Chondrocyte (in vitro differentiated cells): Measurements from ENCODE around the gene TPSG1. TPM values are rescaled to one million over a fixed set of nuclear protein-coding genes. Genes with fewer than 3 reads are reported as not detected.
"Not testable (repeated sequence)": the region's sequence is repeated elsewhere in the genome, so short reads cannot be mapped to it uniquely, and the experiment has no call there.

Source experiments
- DNase-seq: peaks from one replicate; pipeline ENCODE4 v3.0.0; 2021; ENCODE audit warnings: mixed read lengths, low spot score
- H3K27ac Mint-ChIP-seq: one replicate; pipeline ENCODE4 v1.8.0; 2021; ENCODE audit warnings: mild to moderate bottlenecking, moderate library complexity, mixed read lengths; ENCODE audit not compliant: unreplicated experiment
- H3K27me3 Mint-ChIP-seq: 2 replicates; pipeline ENCODE4 v1.8.0; 2021; ENCODE audit warnings: low read depth, mixed read lengths
- H3K36me3 Mint-ChIP-seq: 2 replicates; pipeline ENCODE4 v1.8.0; 2021; ENCODE audit warnings: low read depth, mixed read lengths
- H3K4me1 Mint-ChIP-seq: 2 replicates; pipeline ENCODE4 v1.8.0; 2021; ENCODE audit warnings: low read depth, mild to moderate bottlenecking, mixed read lengths
- H3K4me3 Mint-ChIP-seq: one replicate; pipeline ENCODE4 v1.8.0; 2021; ENCODE audit warnings: mild to moderate bottlenecking, moderate library complexity, mixed read lengths; ENCODE audit not compliant: unreplicated experiment
- H3K9me3 Mint-ChIP-seq: 2 replicates; pipeline ENCODE4 v1.8.0; 2021; ENCODE audit warnings: low read depth, mixed read lengths
- CTCF ChIP-seq: fragments of 200-600 bp; sonication (generic); IDR thresholded peaks from 2 replicates; pipeline ENCODE4 v1.5.0; 2021; ENCODE audit warnings: antibody characterized with exemption, mild to moderate bottlenecking, moderate library complexity
- total RNA-seq: library from RNA; stranded (reverse); gene quantifications from 3 replicates; pipeline ENCODE4 v1.2.1, GENCODE V29; 2021

TPSG1 gene
- total RNA-seq, 1 donor from 2014 or later = not detected

GRCh38 chr16:1193825-1194581 is 31.1 kb downstream of the TPSG1 start:
- Mint-ChIP-seq H3K36me3 (no peaks in the 10 kb centered on the region), H3K4me3 (no peak overlapping the region), H3K27ac (no peak overlapping the region), H3K27me3 (no peaks in the 10 kb centered on the region), H3K4me1 (peaks cover 6% of the 10 kb centered on the region), H3K9me3 (no peaks in the 10 kb centered on the region)
- TF ChIP-seq CTCF = no peak
- no peak for DNase-seq

DNA sequence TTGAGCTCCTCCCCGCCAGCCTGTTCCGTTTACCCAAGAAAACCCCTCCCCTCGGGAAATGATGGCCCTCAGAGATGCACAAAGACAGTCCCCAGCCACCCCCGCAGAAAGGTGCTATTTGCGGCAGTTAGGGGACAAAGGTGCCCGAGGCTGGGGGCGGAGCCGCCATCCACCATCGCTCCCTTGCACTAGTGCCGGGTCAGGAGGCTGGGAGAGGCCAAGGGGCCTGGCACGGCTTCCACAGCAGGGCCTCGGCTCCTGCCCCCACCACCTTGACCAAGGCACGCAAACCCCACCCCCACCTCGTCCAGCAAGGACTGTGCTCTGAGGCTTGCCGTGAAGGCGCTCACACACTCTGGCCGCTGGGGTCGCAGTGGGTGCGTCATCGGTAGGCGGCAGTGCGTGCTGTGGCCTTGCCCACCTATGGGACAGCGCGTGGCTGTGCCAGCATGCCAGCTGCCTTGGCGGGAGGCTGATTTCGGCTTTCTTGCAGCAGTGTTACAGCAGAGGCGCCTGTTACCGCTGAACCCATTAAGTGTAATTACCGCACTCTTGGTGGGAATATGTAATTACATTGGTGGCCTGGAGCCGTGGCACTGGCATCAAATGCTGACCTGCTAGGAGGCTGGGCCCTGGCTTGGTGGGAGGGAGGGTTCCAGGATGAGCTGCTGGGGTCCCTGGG is 31.8 kb downstream of the TPSG1 start:
- Mint-ChIP-seq H3K4me3 (no peak overlapping the region), H3K4me1 (peaks cover 6% of the 10 kb centered on the region)
- TF ChIP-seq CTCF = no peak

GRCh38 chr16:1192384-1193073 is 32.5 kb downstream of the TPSG1 start:
- H3K4me3 Mint-ChIP-seq = no peak overlapping the region
- peaks cover 6% of the 10 kb centered on the region for H3K4me1 Mint-ChIP-seq
- H3K27ac Mint-ChIP-seq = no peak overlapping the region
- DNase-seq = no peak
- H3K9me3 Mint-ChIP-seq = no peaks in the 10 kb centered on the region
- H3K36me3 Mint-ChIP-seq = no peaks in the 10 kb centered on the region
- H3K27me3 Mint-ChIP-seq = no peaks in the 10 kb centered on the region
- TF ChIP-seq CTCF = no peak

More for the DNA sequence above, 31.8 kb downstream of the TPSG1 start:
- H3K27ac Mint-ChIP-seq = no peak overlapping the region
- no peaks in the 10 kb centered on the region for H3K27me3 Mint-ChIP-seq
- no peaks in the 10 kb centered on the region for H3K36me3 Mint-ChIP-seq
- H3K9me3 Mint-ChIP-seq = no peaks in the 10 kb centered on the region
- DNase-seq = no peak

DNA sequence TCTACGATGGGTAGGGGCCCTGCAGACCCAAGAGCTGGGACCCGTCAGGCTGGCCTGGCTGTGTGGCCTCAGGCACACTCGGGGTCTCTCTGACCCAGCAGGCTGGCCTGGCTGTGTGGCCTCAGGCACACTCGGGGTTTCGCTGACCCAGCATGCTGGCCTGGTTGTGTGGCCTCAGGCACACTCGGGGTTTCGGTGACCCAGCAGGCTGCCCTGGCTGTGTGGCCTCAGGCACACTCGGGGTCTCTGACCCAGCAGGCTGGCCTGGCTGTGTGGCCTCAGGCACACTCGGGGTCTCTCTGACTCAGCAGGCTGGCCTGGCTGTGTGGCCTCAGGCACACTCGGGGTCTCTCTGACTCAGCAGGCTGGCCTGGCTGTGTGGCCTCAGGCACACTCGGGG is 34.3 kb downstream of the TPSG1 start:
- H3K4me3 Mint-ChIP-seq, H3K27ac Mint-ChIP-seq, H3K4me1 Mint-ChIP-seq, H3K27me3 Mint-ChIP-seq, H3K36me3 Mint-ChIP-seq, H3K9me3 Mint-ChIP-seq, DNase-seq: not testable (repeated sequence)

- Mint-ChIP-seq H3K27ac (no peak overlapping the region), H3K4me3 (no peak overlapping the region), H3K9me3 (no peaks in the 10 kb centered on the region), H3K36me3 (peaks cover 2% of the 10 kb centered on the region), H3K27me3 (no peaks in the 10 kb centered on the region), H3K4me1 (peaks cover 6% of the 10 kb centered on the region)
- no peak for DNase-seq
- TF ChIP-seq CTCF = no peak
These were observed 35.6 kb downstream of the TPSG1 start for GRCh38 chr16:1189455-1189854.
